HG02970 (cell line): ENCODE data around the gene NRP1.

Source experiments
- ATAC-seq: cut with Tn5 transposase; IDR thresholded peaks from one replicate; pipeline ENCODE4 v1.9.1; 2021; ENCODE audit warnings: mild to moderate bottlenecking, moderate library complexity, moderate number of reproducible peaks; ENCODE audit not compliant: unreplicated experiment, low FRiP score

NRP1 gene

DNA sequence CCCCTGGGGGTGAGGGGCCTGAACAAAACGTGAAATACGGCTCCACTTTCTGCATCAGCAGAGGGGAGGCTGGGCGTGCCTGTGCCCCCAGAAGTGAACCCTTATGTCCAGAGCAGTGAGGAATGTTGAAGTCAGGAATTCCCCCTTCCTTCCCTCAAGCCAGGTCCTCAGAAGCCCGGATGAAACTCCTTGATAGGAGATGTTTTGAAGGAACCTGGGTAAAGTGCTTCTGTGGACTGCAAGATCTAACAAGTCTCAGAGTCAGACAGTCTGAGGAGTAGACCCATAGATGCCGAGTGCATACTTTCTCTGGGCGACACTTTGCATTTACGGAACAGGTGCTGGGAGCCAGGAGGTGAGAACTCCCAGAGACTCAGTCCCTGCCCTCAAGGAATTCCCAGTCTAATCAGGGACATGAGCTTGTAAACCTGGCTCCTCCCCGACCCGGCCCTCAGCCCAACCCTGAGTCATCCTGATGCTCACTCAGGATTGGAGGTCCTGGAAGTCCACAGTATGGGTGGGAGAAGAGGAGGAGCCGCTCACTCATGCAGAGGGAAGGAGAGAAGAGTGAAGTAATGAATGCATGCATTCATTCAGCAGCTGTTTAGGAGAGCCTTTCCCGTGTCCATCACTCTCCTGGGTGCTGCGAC is 197.0 kb downstream of the NRP1 start:
- no peak for ATAC-seq

DNA sequence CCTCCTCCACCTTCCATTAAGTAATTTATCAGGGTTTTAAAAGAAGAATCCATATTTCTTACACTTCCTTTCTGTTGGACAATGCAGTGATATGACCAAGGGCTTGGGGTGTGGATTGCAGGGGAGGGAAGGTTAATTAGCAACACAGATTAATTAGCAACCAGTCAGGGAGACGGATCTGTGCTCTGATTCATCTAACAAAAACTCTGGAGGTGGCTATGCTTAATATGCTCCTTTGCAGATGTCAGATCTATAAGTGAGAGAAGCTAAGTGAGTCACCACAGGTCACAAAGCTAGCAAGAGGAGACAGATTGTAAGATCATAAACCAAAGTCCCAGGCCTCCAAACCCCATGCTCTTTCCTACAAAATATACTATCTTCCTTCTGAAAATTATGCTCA is 197.7 kb downstream of the NRP1 start:
- no peak for ATAC-seq

DNA sequence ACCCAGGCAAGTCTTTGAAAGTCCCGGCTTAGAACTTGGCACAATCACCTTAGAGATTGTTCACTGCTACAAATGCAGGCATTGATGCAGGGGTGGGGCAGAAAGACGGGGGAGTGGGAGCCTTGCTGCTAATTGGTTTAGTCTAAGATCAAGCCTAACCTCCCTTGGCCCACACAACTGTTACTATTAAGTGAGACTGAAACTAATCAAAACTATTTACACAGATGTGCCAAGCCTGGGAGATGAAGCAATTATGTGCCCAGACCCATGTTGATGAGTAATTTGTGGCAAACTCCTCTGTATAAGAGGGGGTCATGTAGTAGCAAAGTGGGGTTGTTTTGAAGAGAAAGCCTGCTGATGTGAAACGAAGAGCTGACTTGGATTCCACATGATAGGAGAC is 198.2 kb downstream of the NRP1 start:
- no peak for ATAC-seq

GRCh38 chr10:33134011-33134751 is 200.3 kb downstream of the NRP1 start:
- no peak for ATAC-seq

DNA sequence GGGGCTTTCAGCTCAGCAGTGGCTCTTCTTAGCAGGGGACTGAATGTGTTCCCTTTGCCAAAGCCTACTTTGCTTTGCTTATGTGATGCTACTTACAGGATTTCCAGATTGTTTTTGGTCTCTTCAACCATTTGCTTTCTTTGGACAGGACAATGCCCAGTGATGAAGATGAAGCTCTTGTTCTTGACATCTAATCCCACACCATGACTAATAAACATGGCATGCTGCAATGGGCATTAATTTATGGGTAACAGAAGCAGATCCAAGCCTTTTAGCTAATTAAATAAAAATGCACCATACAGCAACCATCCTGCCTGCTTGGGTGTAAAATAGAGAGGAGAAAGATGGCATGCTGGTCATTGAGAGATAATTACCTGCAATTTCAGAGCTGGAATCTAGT is 200.9 kb downstream of the NRP1 start:
- no peak for ATAC-seq

DNA sequence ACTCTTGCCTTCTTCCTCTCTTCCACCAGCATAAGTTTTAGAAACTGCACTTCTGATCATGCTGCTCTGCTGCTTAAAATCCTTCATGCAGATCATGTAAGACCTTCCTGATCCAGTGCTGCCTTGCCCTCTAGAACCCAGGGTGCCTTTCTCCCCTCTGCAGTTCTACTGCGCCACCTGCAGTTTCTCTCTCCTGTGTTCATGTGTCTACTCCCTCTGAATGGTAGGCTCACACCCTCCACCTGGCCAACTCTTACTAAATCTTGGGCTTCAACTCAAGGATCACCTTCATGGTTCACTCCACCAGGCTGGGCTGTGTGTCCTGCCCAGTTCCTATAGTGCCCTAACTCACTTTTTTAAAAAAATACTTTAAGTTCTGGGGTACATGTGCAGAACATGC is 201.8 kb downstream of the NRP1 start:
- ATAC-seq = no peak

DNA sequence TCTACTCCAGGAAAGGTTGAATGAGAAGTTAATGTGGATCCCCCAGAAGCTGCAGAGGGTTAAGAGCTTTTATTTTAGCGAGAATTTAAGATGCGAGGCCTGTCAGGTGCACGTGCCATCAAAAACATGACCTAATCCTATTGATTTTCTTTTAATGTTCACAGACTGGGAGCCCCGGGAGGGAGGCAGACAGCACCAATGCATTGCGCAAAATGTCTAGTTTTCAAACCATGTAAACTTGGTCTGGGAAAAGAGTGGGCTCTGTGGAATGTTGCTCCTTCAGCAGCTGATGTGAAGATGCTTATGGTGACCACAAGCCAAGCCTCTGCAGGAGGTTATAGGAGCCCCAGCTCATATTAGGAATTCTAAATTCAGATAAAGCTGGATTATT is 204.5 kb downstream of the NRP1 start:
- ATAC-seq = no peak

DNA sequence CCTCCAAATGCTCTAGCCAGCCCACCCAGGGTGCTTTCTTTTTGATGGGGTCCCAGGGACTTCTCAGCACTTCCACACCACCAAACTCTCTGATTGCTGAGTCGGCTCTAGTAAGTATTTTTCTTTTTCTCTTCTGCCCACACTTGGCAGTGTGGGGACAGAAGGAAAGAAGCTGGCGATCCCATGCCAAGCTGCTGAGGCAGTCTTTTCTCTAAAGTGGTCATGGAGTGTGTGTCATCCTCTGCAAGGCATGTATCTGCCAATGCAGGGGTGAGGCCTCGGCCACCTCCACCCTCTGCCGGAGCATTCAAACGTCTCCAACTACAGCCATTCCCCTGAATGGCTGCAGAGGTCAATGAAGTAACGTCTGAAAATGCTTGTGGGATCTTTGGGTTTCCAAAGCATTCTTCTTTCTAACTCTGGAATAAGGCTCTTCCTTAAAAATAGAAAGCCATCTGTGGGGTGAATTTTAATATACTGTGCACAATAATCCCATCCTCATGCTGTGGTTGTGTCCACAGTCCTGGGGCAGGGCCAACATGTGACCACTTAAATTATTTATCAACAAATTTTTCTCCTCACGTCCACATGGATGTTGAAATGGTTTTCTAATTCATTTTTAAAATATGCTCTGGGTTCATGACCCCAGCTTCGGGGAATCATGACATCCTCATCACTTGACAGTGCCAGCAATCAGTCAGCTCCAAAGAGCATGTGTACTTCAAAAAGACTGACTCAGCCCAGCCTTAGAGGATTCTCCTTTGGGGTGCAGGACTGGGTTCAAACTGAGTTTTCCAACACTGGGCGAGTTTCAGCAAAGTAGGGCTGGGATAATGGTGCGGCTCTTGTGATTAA is 205.1 kb downstream of the NRP1 start:
- no peak for ATAC-seq

DNA sequence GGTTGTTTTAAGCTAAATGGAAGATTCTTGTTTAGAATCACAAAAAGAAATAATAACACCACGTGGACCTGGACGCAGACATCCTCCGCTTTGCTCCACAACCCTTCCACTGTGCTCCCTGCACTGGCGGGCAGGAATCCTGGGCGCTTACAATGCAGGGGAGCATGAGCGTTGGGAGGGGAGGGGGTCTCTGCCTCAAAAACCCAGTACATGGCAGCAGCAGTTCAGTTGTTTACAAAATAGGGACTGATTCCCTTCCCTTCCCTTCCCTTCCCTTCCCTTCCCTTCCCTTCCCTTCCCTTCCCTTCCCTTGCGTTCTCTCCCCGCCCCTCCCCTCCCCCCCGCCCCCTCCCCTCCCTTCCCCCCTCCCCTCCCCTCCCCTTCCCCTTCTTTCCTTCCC is 206.8 kb downstream of the NRP1 start:
- no peak for ATAC-seq
